ENCODE data around the gene DHRS4L2. TPM values are rescaled to one million over a fixed set of nuclear protein-coding genes. Genes with fewer than 3 reads are reported as not detected.

The DHRS4L2 gene
- total RNA-seq: 11.6 and 14.9 TPM in 2 replicates

GRCh38 chr14:23988607-23989363 is at the start of gene DHRS4L2:
DHRS4L2 (plus strand) TSS chr14:23988929; CDS start chr14:23988948, 19 bp downstream.

GRCh38 chr14:23953464-23954278 is 35.1 kb upstream of the DHRS4L2 start, which contains the start of gene DHRS4:
DHRS4 (plus strand) TSS chr14:23953770; CDS start chr14:23953789, 19 bp downstream.

GRCh38 chr14:24051789-24052655 is 63.3 kb downstream of the DHRS4L2 start, which contains the start of gene CARMIL3:
CARMIL3 (plus strand) TSS chr14:24052009; CDS start chr14:24052154, 145 bp downstream.

Other genes starting within 250 kb of the DHRS4L2 start
- 31.2 and 47.7 TPM in 2 replicates for gene DHRS4, start 35.2 kb upstream of the DHRS4L2 start, total RNA-seq
- gene CARMIL3, start 63.1 kb downstream of the DHRS4L2 start, total RNA-seq: under 0.01 and 0.12 TPM in 2 replicates
- gene CPNE6, start 82.6 kb downstream of the DHRS4L2 start, total RNA-seq: not detected in 2 replicates
- gene PCK2, start 105.4 kb downstream of the DHRS4L2 start, total RNA-seq: 40.1 and 60.2 TPM in 2 replicates
- gene DCAF11, start 125.8 kb downstream of the DHRS4L2 start, total RNA-seq: 56.0 and 64.2 TPM in 2 replicates
- gene NRL, start 126.0 kb downstream of the DHRS4L2 start, total RNA-seq: 0.55 and 1.00 TPM in 2 replicates
- gene FITM1, start 141.7 kb downstream of the DHRS4L2 start, total RNA-seq: 0.37 TPM in 1 of 2 replicates, not detected in the other
- 69.7 and 121 TPM in 2 replicates for gene PSME1, start 147.3 kb downstream of the DHRS4L2 start, total RNA-seq
- gene EMC9, start 152.7 kb downstream of the DHRS4L2 start, total RNA-seq: 20.0 and 34.6 TPM in 2 replicates
- 111 and 120 TPM in 2 replicates for gene PSME2, start 157.7 kb downstream of the DHRS4L2 start, total RNA-seq
- 40.7 and 44.7 TPM in 2 replicates for gene RNF31, start 158.6 kb downstream of the DHRS4L2 start, total RNA-seq
- 68.6 and 80.1 TPM in 2 replicates for gene IRF9, start 172.3 kb downstream of the DHRS4L2 start, total RNA-seq
- 0.87 and 1.1 TPM in 2 replicates for gene REC8, start 183.2 kb downstream of the DHRS4L2 start, total RNA-seq
- 47.9 and 71.6 TPM in 2 replicates for gene IPO4, start 199.9 kb downstream of the DHRS4L2 start, total RNA-seq
- gene TM9SF1, start 206.5 kb downstream of the DHRS4L2 start, total RNA-seq: 74.9 and 79.5 TPM in 2 replicates
- 0.11 TPM in 1 of 2 replicates, not detected in the other for gene TSSK4, start 216.8 kb downstream of the DHRS4L2 start, total RNA-seq
- gene CHMP4A, start 224.6 kb downstream of the DHRS4L2 start, total RNA-seq: 32.7 and 38.6 TPM in 2 replicates
- gene MDP1, start 227.1 kb downstream of the DHRS4L2 start, total RNA-seq: 18.9 and 23.2 TPM in 2 replicates
- 163 and 222 TPM in 2 replicates for gene NEDD8, start 243.4 kb downstream of the DHRS4L2 start, total RNA-seq
- gene GMPR2, start 244.0 kb downstream of the DHRS4L2 start, total RNA-seq: 57.1 and 69.0 TPM in 2 replicates